ENCODE data around the gene ST8SIA1.

The ST8SIA1 gene

DNA sequence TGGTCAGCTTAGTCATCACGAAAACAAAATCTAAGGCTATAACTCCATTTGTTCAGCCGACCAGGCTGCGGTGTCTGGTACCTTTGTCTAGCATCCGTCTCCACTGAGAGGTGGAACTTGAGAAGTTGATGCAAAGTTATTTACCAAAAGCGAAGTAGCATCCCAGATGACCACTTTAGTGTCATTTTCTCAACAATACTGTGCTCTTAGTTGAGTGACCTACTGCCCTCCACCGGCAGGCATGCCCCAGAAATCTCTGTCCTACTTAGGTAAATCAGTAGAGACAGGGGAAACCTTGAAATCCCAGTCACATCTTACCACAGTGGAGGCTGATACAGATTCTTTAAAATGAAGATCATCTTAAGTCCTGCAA lies 1.3 kb upstream of the ST8SIA1 start:
- Histone ChIP-seq H3K4me1 (ENCODE audit: control insufficient read depth, low read length) (no peaks in the 10 kb centered on the region), H3K4me2 (ENCODE audit: low read length) (peak overlapping the region; percentile 67), H3K9me3 (ENCODE audit: control insufficient read depth, insufficient read depth, low read length) (no peaks in the 10 kb centered on the region), H3K27ac (ENCODE audit: low read depth, low read length) (no peak overlapping the region), H3K9me2 (replicated peaks; ENCODE audit: control insufficient read depth, low read length) (no peaks in the 10 kb centered on the region), H4K20me1 (ENCODE audit: control insufficient read depth, insufficient read depth, low read depth, low read length) (no peaks in the 10 kb centered on the region), H3K36me3 (ENCODE audit: control insufficient read depth, low read length) (no peaks in the 10 kb centered on the region), H3K4me3 (ENCODE audit: low read length) (peak overlapping the region; percentile 58), H3K79me2 (ENCODE audit: control insufficient read depth, low read length) (no peaks in the 10 kb centered on the region), H3K27me3 (ENCODE audit: control insufficient read depth, low read length) (peaks cover 35% of the 10 kb centered on the region), H3F3A (ENCODE audit: control insufficient read depth, insufficient read depth) (no peaks in the 10 kb centered on the region)
- TF ChIP-seq, protein P1, sequence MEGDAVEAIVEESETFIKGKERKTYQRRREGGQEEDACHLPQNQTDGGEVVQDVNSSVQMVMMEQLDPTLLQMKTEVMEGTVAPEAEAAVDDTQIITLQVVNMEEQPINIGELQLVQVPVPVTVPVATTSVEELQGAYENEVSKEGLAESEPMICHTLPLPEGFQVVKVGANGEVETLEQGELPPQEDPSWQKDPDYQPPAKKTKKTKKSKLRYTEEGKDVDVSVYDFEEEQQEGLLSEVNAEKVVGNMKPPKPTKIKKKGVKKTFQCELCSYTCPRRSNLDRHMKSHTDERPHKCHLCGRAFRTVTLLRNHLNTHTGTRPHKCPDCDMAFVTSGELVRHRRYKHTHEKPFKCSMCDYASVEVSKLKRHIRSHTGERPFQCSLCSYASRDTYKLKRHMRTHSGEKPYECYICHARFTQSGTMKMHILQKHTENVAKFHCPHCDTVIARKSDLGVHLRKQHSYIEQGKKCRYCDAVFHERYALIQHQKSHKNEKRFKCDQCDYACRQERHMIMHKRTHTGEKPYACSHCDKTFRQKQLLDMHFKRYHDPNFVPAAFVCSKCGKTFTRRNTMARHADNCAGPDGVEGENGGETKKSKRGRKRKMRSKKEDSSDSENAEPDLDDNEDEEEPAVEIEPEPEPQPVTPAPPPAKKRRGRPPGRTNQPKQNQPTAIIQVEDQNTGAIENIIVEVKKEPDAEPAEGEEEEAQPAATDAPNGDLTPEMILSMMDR (IDR thresholded peaks at IDR 0.05; ENCODE audit: low read depth, low read length, poor library complexity, severe bottlenecking), result no peak
- TF ChIP-seq EZH2phosphoT487 (IDR thresholded peaks at IDR 0.05; ENCODE audit: borderline replicate concordance, low read length), result no peak

DNA sequence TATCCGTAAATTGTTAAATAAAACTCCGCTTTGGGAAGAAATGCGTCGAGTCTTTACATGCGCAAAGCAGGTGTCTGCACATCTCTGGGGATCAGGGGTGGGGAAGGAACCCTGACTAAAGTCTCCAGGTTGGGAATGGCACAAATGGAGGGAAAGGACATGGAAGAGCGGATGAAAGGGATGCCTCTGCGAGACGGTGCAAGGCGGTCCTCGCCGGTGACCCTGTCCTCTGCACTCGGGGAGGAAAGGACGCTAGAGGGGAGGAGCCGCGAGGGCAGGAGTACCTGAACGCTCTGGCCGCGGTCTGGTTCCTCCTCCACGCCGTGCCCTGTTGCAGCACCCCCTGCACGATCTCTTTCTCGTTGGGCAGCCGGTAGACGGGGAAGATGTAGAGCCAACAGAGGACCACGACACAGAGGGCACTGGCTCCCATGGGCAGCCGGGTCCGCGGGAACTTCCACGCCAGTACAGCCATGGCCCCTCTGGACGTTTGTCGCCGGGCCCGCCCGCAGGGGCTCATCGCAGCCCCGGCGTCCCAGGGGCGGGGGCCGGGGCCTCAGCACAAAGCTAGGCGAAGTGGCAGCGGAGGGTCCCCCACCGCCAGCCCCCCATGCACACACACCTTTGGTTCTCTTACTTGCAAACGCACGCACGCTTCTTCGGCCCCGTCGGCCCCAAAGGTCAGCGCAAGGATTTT lies 646 bp downstream of the ST8SIA1 start:
- H3K27me3 ChIP-seq (ENCODE audit: control insufficient read depth, low read length), result peaks cover 35% of the 10 kb centered on the region
- no peak overlapping the region for H3K4me3 ChIP-seq (ENCODE audit: low read length)
- no peaks in the 10 kb centered on the region for H3K4me1 ChIP-seq (ENCODE audit: control insufficient read depth, low read length)
- H3K4me2 ChIP-seq (ENCODE audit: low read length), result no peak overlapping the region
- H3F3A ChIP-seq (ENCODE audit: control insufficient read depth, insufficient read depth), result no peaks in the 10 kb centered on the region
- no peaks in the 10 kb centered on the region for H3K36me3 ChIP-seq (ENCODE audit: control insufficient read depth, low read length)
- H3K9me3 ChIP-seq (ENCODE audit: control insufficient read depth, insufficient read depth, low read length), result no peaks in the 10 kb centered on the region
- no peaks in the 10 kb centered on the region for H3K79me2 ChIP-seq (ENCODE audit: control insufficient read depth, low read length)
- H3K27ac ChIP-seq (ENCODE audit: low read depth, low read length), result no peak overlapping the region
- TF ChIP-seq, protein P1 (IDR thresholded peaks at IDR 0.05; ENCODE audit: low read depth, low read length, poor library complexity, severe bottlenecking), result no peak
- no peak for TF ChIP-seq EZH2phosphoT487 (IDR thresholded peaks at IDR 0.05; ENCODE audit: borderline replicate concordance, low read length)
- H4K20me1 ChIP-seq (ENCODE audit: control insufficient read depth, insufficient read depth, low read depth, low read length), result no peaks in the 10 kb centered on the region
- no peaks in the 10 kb centered on the region for H3K9me2 ChIP-seq (replicated peaks; ENCODE audit: control insufficient read depth, low read length)

DNA sequence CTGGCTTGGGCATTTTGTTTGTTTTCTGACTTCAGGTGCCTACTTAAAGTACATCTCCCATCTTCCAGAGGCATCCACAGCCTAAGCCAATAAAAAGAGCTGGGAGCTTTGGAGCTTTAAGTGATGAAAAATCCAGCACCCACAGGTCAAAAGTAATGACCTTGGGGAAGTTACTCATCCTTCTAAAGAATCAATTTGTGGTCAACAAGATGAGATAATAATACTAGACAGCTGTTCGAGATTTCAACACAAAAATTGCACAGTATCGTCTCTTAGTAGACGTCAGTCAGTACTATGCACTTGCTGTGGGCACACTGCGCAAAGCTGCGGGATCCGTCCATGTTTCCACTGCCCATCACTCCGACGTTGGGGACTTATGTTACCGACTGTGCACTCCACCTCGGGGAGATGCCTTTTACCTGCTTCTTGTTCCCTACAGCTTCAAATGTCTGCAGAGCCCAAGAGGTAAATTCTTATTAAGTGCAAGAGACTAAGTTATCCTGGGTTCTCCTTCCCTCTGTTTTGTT lies 1.3 kb downstream of the ST8SIA1 start:
- no peak overlapping the region for H3K4me2 ChIP-seq (ENCODE audit: low read length)
- H3K79me2 ChIP-seq (ENCODE audit: control insufficient read depth, low read length), result no peaks in the 10 kb centered on the region
- H3K4me1 ChIP-seq (ENCODE audit: control insufficient read depth, low read length), result no peaks in the 10 kb centered on the region
- TF ChIP-seq EZH2phosphoT487 (IDR thresholded peaks at IDR 0.05; ENCODE audit: borderline replicate concordance, low read length), result no peak
- TF ChIP-seq, protein P1 (IDR thresholded peaks at IDR 0.05; ENCODE audit: low read depth, low read length, poor library complexity, severe bottlenecking), result no peak
- no peak overlapping the region for H3K4me3 ChIP-seq (ENCODE audit: low read length)
- no peaks in the 10 kb centered on the region for H3K36me3 ChIP-seq (ENCODE audit: control insufficient read depth, low read length)
- H3K27ac ChIP-seq (ENCODE audit: low read depth, low read length), result no peak overlapping the region
- peaks cover 35% of the 10 kb centered on the region for H3K27me3 ChIP-seq (ENCODE audit: control insufficient read depth, low read length)
- no peaks in the 10 kb centered on the region for H4K20me1 ChIP-seq (ENCODE audit: control insufficient read depth, insufficient read depth, low read depth, low read length)
- no peaks in the 10 kb centered on the region for H3F3A ChIP-seq (ENCODE audit: control insufficient read depth, insufficient read depth)
- no peaks in the 10 kb centered on the region for H3K9me2 ChIP-seq (replicated peaks; ENCODE audit: control insufficient read depth, low read length)
- no peaks in the 10 kb centered on the region for H3K9me3 ChIP-seq (ENCODE audit: control insufficient read depth, insufficient read depth, low read length)
